SK-N-DZ (cell line): ENCODE results near the gene ATF2. TPM values are rescaled to one million over a fixed set of nuclear protein-coding genes. Genes with fewer than 3 reads are reported as not detected.

ENCODE experiments used
- DNase-seq: peaks from one replicate; pipeline ENCODE4 v3.0.0-alpha.2; 2015; ENCODE audit warnings: low spot score
- polyA plus RNA-seq, 2 experiments: library from polyadenylated mRNA; depleted of rRNA; stranded (reverse); fragments of >200 nt; gene quantifications; 2 replicates each; pipeline ENCODE4 v1.2.3, GENCODE V29; 2014

ATF2 gene
- 51.5 and 53.3 TPM in 2 replicates for polyA plus RNA-seq (2014; cell fraction: cytosol; rRNA removed)
- 30.5 and 35.1 TPM in 2 replicates for polyA plus RNA-seq (2014; cell fraction: nucleus; rRNA removed)

- DNase-seq = peak; percentile 100
Measured at GRCh38 chr2:175167792-175168563, at the start of gene ATF2. ATF2 (minus strand) TSS chr2:175168203; CDS start chr2:175136443, 31,760 bp downstream.

GRCh38 chr2:175207741-175208438 is 39.9 kb upstream of the ATF2 start:
- no peak for DNase-seq

- no peak for DNase-seq
Measured at GRCh38 chr2:175206866-175207265, 38.9 kb upstream of the ATF2 start.

GRCh38 chr2:175205523-175205922 is 37.5 kb upstream of the ATF2 start:
- DNase-seq = no peak

- peak; percentile 73 for DNase-seq
Measured at GRCh38 chr2:175203621-175204496, 35.9 kb upstream of the ATF2 start.

GRCh38 chr2:175195012-175195411 is 27.0 kb upstream of the ATF2 start:
- DNase-seq = peak; percentile 37

- no peak for DNase-seq
Measured at GRCh38 chr2:175188761-175189160, 20.8 kb upstream of the ATF2 start.

- DNase-seq = no peak
Measured at GRCh38 chr2:175187378-175187777, 19.4 kb upstream of the ATF2 start.

GRCh38 chr2:175183674-175184073 is 15.7 kb upstream of the ATF2 start:
- DNase-seq = no peak

GRCh38 chr2:175181877-175182308 is 13.9 kb upstream of the ATF2 start:
- DNase-seq = no peak

GRCh38 chr2:175181104-175181876 is 13.3 kb upstream of the ATF2 start, which contains the start of gene ATP5MC3:
ATP5MC3 (minus strand) TSS chr2:175181710; CDS start chr2:175181393, 317 bp downstream.
- peak; percentile 97 for DNase-seq

- peak; percentile 52 for DNase-seq
Measured at GRCh38 chr2:175180701-175181103, 12.7 kb upstream of the ATF2 start.

- no peak for DNase-seq
Measured at GRCh38 chr2:175176624-175177023, 8.6 kb upstream of the ATF2 start.

- DNase-seq = no peak
Measured at GRCh38 chr2:175175896-175176295, 7.9 kb upstream of the ATF2 start.

- no peak for DNase-seq
Measured at GRCh38 chr2:175175320-175175719, 7.3 kb upstream of the ATF2 start.

GRCh38 chr2:175170659-175171304 is 2.8 kb upstream of the ATF2 start:
- DNase-seq = no peak

- DNase-seq = no peak
Measured at GRCh38 chr2:175169191-175169590, 1.2 kb upstream of the ATF2 start.

- no peak for DNase-seq
Measured at GRCh38 chr2:175168564-175168945, 552 bp upstream of the ATF2 start.

GRCh38 chr2:175167076-175167791 is 769 bp downstream of the ATF2 start:
- peak; percentile 73 for DNase-seq
